Measurements from ENCODE around the gene CAPZA1.

DNA sequence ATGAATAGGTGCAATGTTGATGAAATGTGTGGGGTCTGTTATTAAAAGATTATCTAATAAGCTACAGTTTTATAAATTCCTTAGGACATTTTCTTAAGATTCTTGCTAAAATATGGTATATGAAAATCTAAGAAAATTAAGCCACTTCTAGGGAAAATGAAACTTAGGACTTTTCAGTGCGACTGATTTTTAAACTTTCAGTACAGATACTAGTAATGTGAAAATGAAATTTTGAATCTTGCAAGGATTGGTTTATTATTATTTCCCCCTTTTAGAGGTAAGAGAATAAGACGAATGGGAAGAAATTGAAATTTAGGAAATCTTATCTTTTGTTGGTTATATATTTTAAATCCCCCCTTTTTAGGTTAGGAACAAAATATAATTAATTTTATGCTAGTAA, 16.4 kb downstream of the CAPZA1 start:
- TF ChIP-seq CTCF (IDR thresholded peaks at IDR 0.05) (no peak), POLR2A (IDR thresholded peaks at IDR 0.05) (no peak)

Data from adrenal gland (tissue), 5 donors.